HUES64 (cell line): Measurements from ENCODE around the gene KIF3C.
"Not testable (repeated sequence)": the region's sequence is repeated elsewhere in the genome, so short reads cannot be mapped to it uniquely, and the experiment has no call there.

Experiments
- H3K27ac ChIP-seq: 2 replicates; pipeline ENCODE4 v1.7.0; 2013; ENCODE audit warnings: low read depth, low read length, inconsistent platforms
- H3K27me3 ChIP-seq: 2 replicates; pipeline ENCODE4 v1.6.1; 2013; ENCODE audit warnings: mild to moderate bottlenecking, low read length; ENCODE audit not compliant: insufficient read depth
- H3K36me3 ChIP-seq: 2 replicates; pipeline ENCODE4 v1.6.1; 2013; ENCODE audit warnings: mild to moderate bottlenecking, low read length; ENCODE audit not compliant: insufficient read depth
- H3K4me1 ChIP-seq: 2 replicates; pipeline ENCODE4 v1.6.1; 2013; ENCODE audit warnings: mild to moderate bottlenecking, low read length, moderate library complexity; ENCODE audit not compliant: insufficient read depth
- H3K4me3 ChIP-seq: 2 replicates; pipeline ENCODE4 v1.5.1; 2013; ENCODE audit warnings: mild to moderate bottlenecking, low read length, moderate library complexity
- H3K9ac ChIP-seq: 2 replicates; pipeline ENCODE4 v1.6.1; 2013; ENCODE audit warnings: mild to moderate bottlenecking, low read depth, low read length
- H3K9me3 ChIP-seq: 2 replicates; pipeline ENCODE4 v1.6.1; 2013; ENCODE audit warnings: low read depth, low read length; ENCODE audit not compliant: insufficient read depth
- WGBS: fragments of 150-250, 120-280 bp; methylation state at CpG from one replicate; pipeline ENCODE4 v1.1.7; 2013; ENCODE audit warnings: missing lambda C conversion rate; 5-methylcytosine and 5-hydroxymethylcytosine counted together

The KIF3C gene

GRCh38 chr2:25998816-25999383 is 16.6 kb upstream of the KIF3C start:
- not testable (repeated sequence) for H3K36me3 ChIP-seq, H3K27me3 ChIP-seq, H3K9ac ChIP-seq, H3K4me1 ChIP-seq, H3K4me3 ChIP-seq, H3K27ac ChIP-seq, H3K9me3 ChIP-seq
- WGBS, result 98% methylated on average over 13 of the region's 13 CpGs

- Histone ChIP-seq H3K9me3 (no peaks in the 10 kb centered on the region), H3K9ac (no peak overlapping the region), H3K27ac (no peak overlapping the region), H3K4me3 (no peak overlapping the region), H3K36me3 (no peaks in the 10 kb centered on the region), H3K27me3 (no peaks in the 10 kb centered on the region), H3K4me1 (no peaks in the 10 kb centered on the region)
- WGBS, result 100% methylated on average over 1 of the region's 1 CpG
These were observed 14.5 kb upstream of the KIF3C start for GRCh38 chr2:25996844-25997243.

GRCh38 chr2:25994509-25994908 is 12.2 kb upstream of the KIF3C start:
- H3K9ac ChIP-seq, result no peak overlapping the region
- H3K27ac ChIP-seq, result no peak overlapping the region
- no peaks in the 10 kb centered on the region for H3K4me1 ChIP-seq
- H3K9me3 ChIP-seq, result no peaks in the 10 kb centered on the region
- H3K4me3 ChIP-seq, result no peak overlapping the region
- no peaks in the 10 kb centered on the region for H3K36me3 ChIP-seq
- H3K27me3 ChIP-seq, result no peaks in the 10 kb centered on the region
- 96% methylated on average over 15 of the region's 15 CpGs for WGBS

- 72% methylated on average over 5 of the region's 5 CpGs for WGBS
- no peak overlapping the region for H3K4me3 ChIP-seq
- H3K36me3 ChIP-seq, result no peaks in the 10 kb centered on the region
- no peak overlapping the region for H3K9ac ChIP-seq
- H3K4me1 ChIP-seq, result no peaks in the 10 kb centered on the region
- H3K27ac ChIP-seq, result no peak overlapping the region
- H3K27me3 ChIP-seq, result no peaks in the 10 kb centered on the region
- no peaks in the 10 kb centered on the region for H3K9me3 ChIP-seq
These were observed 10.8 kb upstream of the KIF3C start for GRCh38 chr2:25993049-25993448.

GRCh38 chr2:25992556-25992955 is 10.3 kb upstream of the KIF3C start:
- Histone ChIP-seq H3K9ac (no peak overlapping the region), H3K36me3 (no peaks in the 10 kb centered on the region), H3K4me1 (no peaks in the 10 kb centered on the region), H3K27ac (no peak overlapping the region), H3K27me3 (no peaks in the 10 kb centered on the region), H3K9me3 (no peaks in the 10 kb centered on the region), H3K4me3 (no peak overlapping the region)
- 94% methylated on average over 8 of the region's 8 CpGs for WGBS

- Histone ChIP-seq H3K36me3 (no peaks in the 10 kb centered on the region), H3K4me1 (no peaks in the 10 kb centered on the region), H3K9me3 (no peaks in the 10 kb centered on the region), H3K9ac (no peak overlapping the region), H3K27me3 (no peaks in the 10 kb centered on the region), H3K27ac (no peak overlapping the region), H3K4me3 (no peak overlapping the region)
- WGBS, result 89% methylated on average over 3 of the region's 3 CpGs
These were observed 9.7 kb upstream of the KIF3C start for GRCh38 chr2:25991965-25992364.

GRCh38 chr2:25989154-25989553 is 6.9 kb upstream of the KIF3C start:
- Histone ChIP-seq H3K9me3 (no peaks in the 10 kb centered on the region), H3K36me3 (no peaks in the 10 kb centered on the region), H3K9ac (no peak overlapping the region), H3K27ac (no peak overlapping the region), H3K4me1 (no peaks in the 10 kb centered on the region), H3K27me3 (no peaks in the 10 kb centered on the region), H3K4me3 (no peak overlapping the region)
- 96% methylated on average over 4 of the region's 4 CpGs for WGBS

- no peaks in the 10 kb centered on the region for H3K4me1 ChIP-seq
- no peak overlapping the region for H3K9ac ChIP-seq
- WGBS, result 94% methylated on average over 9 of the region's 9 CpGs
- no peaks in the 10 kb centered on the region for H3K9me3 ChIP-seq
- no peak overlapping the region for H3K4me3 ChIP-seq
- H3K27ac ChIP-seq, result no peak overlapping the region
- H3K27me3 ChIP-seq, result no peaks in the 10 kb centered on the region
- no peaks in the 10 kb centered on the region for H3K36me3 ChIP-seq
These were observed 5.8 kb upstream of the KIF3C start for GRCh38 chr2:25988134-25988533.

- Histone ChIP-seq H3K4me1 (peaks cover 10% of the 10 kb centered on the region; the same call in 1 of the 2 replicates), H3K9me3 (no peaks in the 10 kb centered on the region), H3K9ac (no peak overlapping the region), H3K27ac (no peak overlapping the region), H3K4me3 (no peak overlapping the region), H3K36me3 (peaks cover 10% of the 10 kb centered on the region; the same call in 1 of the 2 replicates), H3K27me3 (no peaks in the 10 kb centered on the region)
These were observed 1.4 kb upstream of the KIF3C start for GRCh38 chr2:25983735-25984134.

- Histone ChIP-seq H3K9me3 (no peaks in the 10 kb centered on the region), H3K27me3 (no peaks in the 10 kb centered on the region), H3K9ac (peak overlapping the region; percentile 50), H3K27ac (peak overlapping the region; percentile 33), H3K36me3 (peaks cover 10% of the 10 kb centered on the region), H3K4me3 (peak overlapping the region; percentile 91), H3K4me1 (peaks cover 10% of the 10 kb centered on the region)
- 46% methylated on average over 15 of the region's 15 CpGs for WGBS
These were observed 627 bp upstream of the KIF3C start for GRCh38 chr2:25982968-25983280.

GRCh38 chr2:25981596-25982272 is 563 bp downstream of the KIF3C start:
- H3K4me3 ChIP-seq, result peak overlapping the region; percentile 91
- no peaks in the 10 kb centered on the region for H3K27me3 ChIP-seq
- H3K27ac ChIP-seq, result peak overlapping the region; percentile 77
- peaks cover 18% of the 10 kb centered on the region for H3K4me1 ChIP-seq
- no peaks in the 10 kb centered on the region for H3K9me3 ChIP-seq
- WGBS, result 12% methylated on average over 44 of the region's 44 CpGs
- peak overlapping the region; percentile 75 for H3K9ac ChIP-seq
- H3K36me3 ChIP-seq, result peaks cover 16% of the 10 kb centered on the region

GRCh38 chr2:25980951-25981350 is 1.3 kb downstream of the KIF3C start:
- Histone ChIP-seq H3K4me1 (peaks cover 19% of the 10 kb centered on the region), H3K4me3 (peak overlapping the region; percentile 91; the same call in 1 of the 2 replicates), H3K9ac (no peak overlapping the region)

More at GRCh38 chr2:25980951-25981350, 1.3 kb downstream of the KIF3C start:
- Histone ChIP-seq H3K27ac (no peak overlapping the region), H3K27me3 (no peaks in the 10 kb centered on the region), H3K9me3 (no peaks in the 10 kb centered on the region), H3K36me3 (peaks cover 19% of the 10 kb centered on the region)
- WGBS, result 95% methylated on average over 14 of the region's 14 CpGs
